ENCODE results near the gene GALR1.

GALR1 gene

GRCh38 chr18:77249569-77250500, at the start of gene GALR1:
Gene GALR1, plus strand, starts transcription at chr18:77249848. Its CDS starts 701 bp downstream, at chr18:77250549.
- TF ChIP-seq CTCF (IDR thresholded peaks at IDR 0.05; ENCODE audit: extremely low read depth, missing control alignments) = no peak
- peak; percentile 29 for DNase-seq (ENCODE audit: low spot score)

GRCh38 chr18:77201506-77201905, 48.1 kb upstream of the GALR1 start:
- TF ChIP-seq CTCF (IDR thresholded peaks at IDR 0.05; ENCODE audit: extremely low read depth, missing control alignments) = no peak
- no peak for DNase-seq (ENCODE audit: low spot score)

GRCh38 chr18:77202329-77202728, 47.3 kb upstream of the GALR1 start:
- no peak for TF ChIP-seq CTCF (IDR thresholded peaks at IDR 0.05; ENCODE audit: extremely low read depth, missing control alignments)
- no peak for DNase-seq (ENCODE audit: low spot score)

GRCh38 chr18:77203071-77203470, 46.6 kb upstream of the GALR1 start:
- TF ChIP-seq CTCF (IDR thresholded peaks at IDR 0.05; ENCODE audit: extremely low read depth, missing control alignments) = no peak
- DNase-seq (ENCODE audit: low spot score) = no peak

- no peak for TF ChIP-seq CTCF (IDR thresholded peaks at IDR 0.05; ENCODE audit: extremely low read depth, missing control alignments)
- no peak for DNase-seq (ENCODE audit: low spot score)
These were observed 45.8 kb upstream of the GALR1 start for GRCh38 chr18:77203851-77204250.

- no peak for DNase-seq (ENCODE audit: low spot score)
- no peak for TF ChIP-seq CTCF (IDR thresholded peaks at IDR 0.05; ENCODE audit: extremely low read depth, missing control alignments)
These were observed 43.9 kb upstream of the GALR1 start for GRCh38 chr18:77205769-77206168.

GRCh38 chr18:77206676-77207374, 42.8 kb upstream of the GALR1 start:
- no peak for TF ChIP-seq CTCF (IDR thresholded peaks at IDR 0.05; ENCODE audit: extremely low read depth, missing control alignments)
- no peak for DNase-seq (ENCODE audit: low spot score)
